Left forelimb (tissue), 1 donor: ENCODE measurements around the gene FNDC3B.
A peak's percentile ranks its signal among the peaks of the same experiment; 100 is the strongest.

Experiments used
- DNase-seq: peaks from one replicate; pipeline ENCODE4 v3.0.0-alpha.2; 2018; ENCODE audit warnings: low spot score

FNDC3B gene

GRCh38 chr3:172150913-172151650 is 111.7 kb downstream of the FNDC3B start:
- DNase-seq = no peak

- no peak for DNase-seq
Measured at GRCh38 chr3:172151651-172152649, 112.6 kb downstream of the FNDC3B start.

- DNase-seq = no peak
Measured at GRCh38 chr3:172152874-172153273, 113.5 kb downstream of the FNDC3B start.

GRCh38 chr3:172153335-172153861 is 114.0 kb downstream of the FNDC3B start:
- DNase-seq = peak; percentile 86

- no peak for DNase-seq
Measured at GRCh38 chr3:172154768-172155664, 115.6 kb downstream of the FNDC3B start.

GRCh38 chr3:172155897-172156585 is 116.7 kb downstream of the FNDC3B start:
- no peak for DNase-seq

- no peak for DNase-seq
Measured at GRCh38 chr3:172156586-172156955, 117.2 kb downstream of the FNDC3B start.

- no peak for DNase-seq
Measured at GRCh38 chr3:172157564-172158258, 118.3 kb downstream of the FNDC3B start.

- DNase-seq = no peak
Measured at GRCh38 chr3:172158741-172159140, 119.4 kb downstream of the FNDC3B start.

- no peak for DNase-seq
Measured at GRCh38 chr3:172159376-172159775, 120.0 kb downstream of the FNDC3B start.

GRCh38 chr3:172159962-172160538 is 120.7 kb downstream of the FNDC3B start:
- DNase-seq = no peak

- DNase-seq = no peak
Measured at GRCh38 chr3:172161133-172161789, 121.9 kb downstream of the FNDC3B start.

GRCh38 chr3:172161959-172162358 is 122.6 kb downstream of the FNDC3B start:
- no peak for DNase-seq

GRCh38 chr3:172163320-172163719 is 123.9 kb downstream of the FNDC3B start:
- DNase-seq = no peak

- no peak for DNase-seq
Measured at GRCh38 chr3:172164620-172165362, 125.4 kb downstream of the FNDC3B start.

- DNase-seq = no peak
Measured at GRCh38 chr3:172166261-172166660, 126.9 kb downstream of the FNDC3B start.

- no peak for DNase-seq
Measured at GRCh38 chr3:172166890-172167289, 127.5 kb downstream of the FNDC3B start.

GRCh38 chr3:172167892-172168648 is 128.7 kb downstream of the FNDC3B start:
- no peak for DNase-seq
